Brain microvascular endothelial cell (primary cell): Measurements from ENCODE around the gene GJA10.

ENCODE experiments used
- DNase-seq: peaks from one replicate; pipeline ENCODE4 v3.0.0-alpha.2; 2020
- H3K27ac ChIP-seq: fragments of 250-450 bp; sonication (Bioruptor Pico); 2 replicates; pipeline ENCODE4 v1.5.1; 2020; ENCODE audit warnings: mild to moderate bottlenecking, moderate library complexity
- H3K27me3 ChIP-seq: fragments of 250-450 bp; sonication (Bioruptor Pico); replicated peaks from 2 replicates; pipeline ENCODE4 v1.5.1; 2020; ENCODE audit warnings: mild to moderate bottlenecking
- H3K36me3 ChIP-seq: fragments of 250-450 bp; sonication (Bioruptor Pico); replicated peaks from 2 replicates; pipeline ENCODE4 v1.5.1; 2020; ENCODE audit warnings: mild to moderate bottlenecking
- H3K4me3 ChIP-seq: 2 replicates; pipeline ENCODE4 v1.5.1; 2011; ENCODE audit warnings: low read depth, mild to moderate bottlenecking, control low read depth, low read length, moderate library complexity
- CTCF ChIP-seq: IDR thresholded peaks from 2 replicates; pipeline ENCODE4 v1.5.1; 2011; ENCODE audit warnings: low read depth, mild to moderate bottlenecking, moderate library complexity, low read length, control low read depth, inconsistent platforms; ENCODE audit errors: missing control alignments
- in situ Hi-C: cut with HindIII; loops from 2 replicates; pipeline ENCODE4 v1.10.0; 2017; ENCODE audit warnings: low sequenced_read_pairs, low pct_ligation_motif_present

GJA10 gene

GRCh38 chr6:89862698-89863097, 31.6 kb upstream of the GJA10 start:
- Histone ChIP-seq H3K36me3 (peaks cover 50% of the 10 kb centered on the region), H3K27me3 (no peaks in the 10 kb centered on the region), H3K27ac (no peak overlapping the region), H3K4me3 (no peak overlapping the region)
- DNase-seq: no peak
- in situ Hi-C loops: no loop called here
- TF ChIP-seq CTCF: no peak

- Histone ChIP-seq H3K4me3 (no peak overlapping the region), H3K27ac (no peak overlapping the region), H3K36me3 (peaks cover 45% of the 10 kb centered on the region), H3K27me3 (no peaks in the 10 kb centered on the region)
- no peak for DNase-seq
- no peak for TF ChIP-seq CTCF
- in situ Hi-C loops: no loop called here
Observed at GRCh38 chr6:89866024-89866678, 28.1 kb upstream of the GJA10 start.

- DNase-seq: no peak
- Histone ChIP-seq H3K27me3 (no peaks in the 10 kb centered on the region), H3K4me3 (no peak overlapping the region), H3K36me3 (peaks cover 12% of the 10 kb centered on the region), H3K27ac (no peak overlapping the region)
- in situ Hi-C loops: no loop called here
- no peak for TF ChIP-seq CTCF
Observed at GRCh38 chr6:89873721-89874120, 20.5 kb upstream of the GJA10 start.

GRCh38 chr6:89874438-89874837, 19.8 kb upstream of the GJA10 start:
- Histone ChIP-seq H3K27ac (no peak overlapping the region), H3K4me3 (no peak overlapping the region), H3K27me3 (no peaks in the 10 kb centered on the region), H3K36me3 (peaks cover 8% of the 10 kb centered on the region)
- in situ Hi-C loops: no loop called here
- DNase-seq: no peak
- no peak for TF ChIP-seq CTCF

- Histone ChIP-seq H3K27me3 (peaks cover 3% of the 10 kb centered on the region), H3K36me3 (no peaks in the 10 kb centered on the region), H3K27ac (no peak overlapping the region), H3K4me3 (no peak overlapping the region)
- in situ Hi-C loops: no loop called here
- no peak for DNase-seq
- TF ChIP-seq CTCF: no peak
Observed at GRCh38 chr6:89886378-89887120, 7.7 kb upstream of the GJA10 start.
